Superior temporal gyrus (tissue), 1 donor: ENCODE data around the gene LIPC.

ENCODE experiments used
- DNase-seq: peaks from one replicate; pipeline ENCODE4 v3.0.0-alpha.2; 2016; ENCODE audit errors: extremely low spot score

LIPC gene

GRCh38 chr15:58436552-58436951 is 4.8 kb downstream of the LIPC start:
- DNase-seq, result no peak

- no peak for DNase-seq
These were observed 5.8 kb downstream of the LIPC start for GRCh38 chr15:58437531-58438105.

- DNase-seq, result no peak
These were observed 6.3 kb downstream of the LIPC start for GRCh38 chr15:58438111-58438510.

GRCh38 chr15:58438956-58439355 is 7.2 kb downstream of the LIPC start:
- no peak for DNase-seq

DNA sequence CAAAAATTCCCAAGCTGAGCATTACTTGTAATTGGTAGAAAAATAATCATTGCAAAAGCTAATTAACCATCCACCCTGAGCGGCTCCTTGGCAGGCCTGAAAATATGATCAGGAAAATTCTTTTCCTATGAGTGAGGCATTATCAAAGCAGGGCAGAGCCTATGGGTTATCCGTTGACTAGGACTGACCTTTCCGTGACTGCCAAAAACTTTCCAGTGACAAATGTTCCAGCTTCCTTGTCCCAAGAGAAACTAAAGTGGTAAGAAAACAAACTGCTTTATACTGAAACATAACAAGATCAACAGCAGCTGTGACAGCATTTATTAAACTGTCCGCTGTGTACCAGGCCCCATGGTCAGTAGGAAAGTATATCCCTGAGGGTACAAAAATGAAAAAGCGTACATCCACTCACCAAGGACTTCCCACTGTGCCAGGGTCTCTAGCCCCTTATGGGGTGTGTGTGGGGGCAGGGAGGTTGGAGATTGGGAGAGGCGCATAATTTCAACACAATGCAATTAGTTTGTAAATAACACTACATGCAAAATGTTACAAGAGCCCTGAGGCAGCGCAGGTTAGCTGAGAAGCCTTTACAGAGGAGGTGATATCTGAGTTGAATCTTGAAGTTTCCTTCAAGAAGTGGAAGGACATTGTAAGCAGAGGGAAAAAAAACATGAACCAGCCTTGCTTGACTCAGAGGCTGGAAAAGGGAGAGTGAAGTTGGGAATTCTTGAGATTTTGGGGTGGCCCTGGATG is 8.5 kb downstream of the LIPC start:
- DNase-seq, result no peak

DNA sequence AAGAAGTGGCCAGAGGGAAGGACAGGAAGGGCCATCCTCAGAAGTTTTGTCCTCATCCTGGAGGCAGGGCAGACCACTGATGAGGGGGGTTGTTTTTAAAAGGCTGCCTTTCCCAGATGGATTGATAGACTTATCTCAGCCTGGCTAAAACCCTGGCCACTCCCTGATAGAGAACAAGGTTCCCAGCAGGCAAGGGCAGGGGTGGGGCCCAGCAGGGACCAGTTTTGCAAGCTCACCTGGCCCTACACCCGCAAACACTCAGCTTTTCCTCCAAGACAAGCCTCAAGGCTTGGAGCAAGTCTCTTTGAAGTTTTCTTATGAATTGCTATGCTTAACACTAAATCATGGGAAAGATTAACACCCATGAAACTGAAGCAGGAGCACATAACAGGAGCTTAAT is 9.1 kb downstream of the LIPC start:
- DNase-seq, result no peak

DNA sequence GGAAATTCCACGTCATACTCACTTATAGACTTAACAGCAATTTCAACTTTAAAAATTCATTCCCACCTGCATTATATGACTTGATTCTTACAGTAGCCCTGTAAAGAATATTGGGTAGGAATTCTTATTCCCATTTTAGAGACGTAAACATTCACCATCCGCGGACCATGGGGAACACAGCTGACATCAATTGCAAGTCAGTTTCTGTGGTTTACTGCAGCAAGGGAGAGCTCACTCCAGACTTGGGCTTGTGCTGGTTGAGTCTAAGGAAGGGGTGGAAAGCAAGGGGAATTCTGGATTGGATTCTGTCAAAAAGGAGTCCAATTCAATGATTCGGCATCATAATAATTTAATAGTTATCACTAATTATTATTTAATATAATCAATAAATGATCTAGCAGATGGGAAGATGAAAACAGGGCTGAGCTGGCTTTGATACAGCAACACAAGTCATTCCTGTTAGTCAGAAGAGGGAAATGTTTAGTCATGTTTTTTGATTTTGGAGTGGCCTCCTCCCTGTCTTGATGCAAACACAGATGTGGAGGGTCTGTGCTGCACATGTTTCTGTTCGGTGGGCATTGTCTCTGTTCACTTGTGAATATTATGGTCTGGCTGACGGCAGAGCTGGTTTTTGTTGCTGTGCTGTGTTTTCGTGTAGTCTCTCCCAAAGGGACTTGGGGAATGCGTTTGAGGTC is 9.7 kb downstream of the LIPC start:
- no peak for DNase-seq

- no peak for DNase-seq
These were observed 10.3 kb downstream of the LIPC start for GRCh38 chr15:58442122-58442521.

- no peak for DNase-seq
These were observed 11.5 kb downstream of the LIPC start for GRCh38 chr15:58443308-58443707.

DNA sequence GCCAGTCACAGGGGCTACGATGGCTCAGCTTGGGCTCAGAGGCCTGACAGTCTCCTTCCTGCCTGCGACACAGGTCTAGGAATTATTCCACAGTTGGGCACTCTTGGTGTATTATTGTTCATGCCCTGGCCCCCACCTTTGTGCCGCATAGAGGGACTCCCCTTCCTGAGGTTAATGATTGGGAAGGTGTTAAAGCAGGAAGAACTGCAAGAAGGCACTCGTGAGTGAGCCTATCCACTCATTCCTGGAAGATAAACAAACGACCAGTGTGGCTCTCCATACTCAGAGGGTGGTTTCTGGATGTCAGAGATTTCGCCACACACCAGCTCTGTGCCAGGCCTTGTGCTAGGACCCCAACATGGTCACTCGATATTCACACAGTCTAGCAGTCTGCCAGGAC is 12.3 kb downstream of the LIPC start:
- DNase-seq, result no peak

- no peak for DNase-seq
These were observed 13.0 kb downstream of the LIPC start for GRCh38 chr15:58444658-58445332.

GRCh38 chr15:58445865-58446264 is 14.1 kb downstream of the LIPC start:
- DNase-seq, result no peak

DNA sequence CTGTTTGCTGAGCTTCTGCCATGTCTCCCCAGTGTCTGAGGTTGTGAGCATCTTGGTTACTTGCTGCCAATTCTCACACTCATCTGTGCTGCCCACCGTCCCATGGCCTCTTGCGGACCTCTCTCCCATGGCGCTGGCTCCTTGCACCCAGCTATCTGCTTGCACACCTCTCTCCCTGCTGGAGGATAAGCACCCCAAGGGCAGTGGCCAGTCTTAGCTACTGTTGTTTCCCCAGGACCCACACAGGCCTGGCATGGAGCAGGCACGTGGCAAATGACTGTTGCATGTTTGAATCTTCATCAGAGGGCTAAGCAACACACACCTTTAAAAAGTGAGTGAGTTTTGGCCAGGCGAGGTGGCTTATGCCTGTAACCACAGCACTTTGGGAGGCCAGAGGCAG is 14.7 kb downstream of the LIPC start:
- DNase-seq, result no peak

GRCh38 chr15:58447271-58448010 is 15.7 kb downstream of the LIPC start:
- no peak for DNase-seq

- DNase-seq, result no peak
These were observed 16.5 kb downstream of the LIPC start for GRCh38 chr15:58448331-58448730.

- DNase-seq, result no peak
These were observed 17.1 kb downstream of the LIPC start for GRCh38 chr15:58448906-58449305.

GRCh38 chr15:58451826-58452225 is 20.0 kb downstream of the LIPC start:
- DNase-seq, result no peak

DNA sequence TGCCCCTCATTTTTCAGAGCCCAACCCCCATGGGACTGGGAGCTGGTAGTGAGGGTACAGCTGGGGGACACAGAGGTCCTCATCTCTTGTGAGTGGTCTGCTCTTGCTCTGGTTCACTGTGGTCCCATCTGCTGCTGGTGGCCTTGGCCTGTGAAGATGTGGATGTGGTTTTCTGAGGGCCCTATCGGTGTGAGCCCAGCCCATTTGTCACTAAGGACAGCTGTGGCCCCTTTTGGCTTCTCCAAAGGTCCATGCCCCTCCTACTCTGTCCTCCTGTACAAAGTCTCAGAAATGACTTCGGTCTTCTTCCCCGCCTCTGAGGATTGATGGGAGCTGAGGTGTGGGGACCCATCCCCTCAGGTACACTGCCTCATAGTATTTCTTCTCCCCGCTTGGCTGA is 21.0 kb downstream of the LIPC start:
- DNase-seq, result no peak

DNA sequence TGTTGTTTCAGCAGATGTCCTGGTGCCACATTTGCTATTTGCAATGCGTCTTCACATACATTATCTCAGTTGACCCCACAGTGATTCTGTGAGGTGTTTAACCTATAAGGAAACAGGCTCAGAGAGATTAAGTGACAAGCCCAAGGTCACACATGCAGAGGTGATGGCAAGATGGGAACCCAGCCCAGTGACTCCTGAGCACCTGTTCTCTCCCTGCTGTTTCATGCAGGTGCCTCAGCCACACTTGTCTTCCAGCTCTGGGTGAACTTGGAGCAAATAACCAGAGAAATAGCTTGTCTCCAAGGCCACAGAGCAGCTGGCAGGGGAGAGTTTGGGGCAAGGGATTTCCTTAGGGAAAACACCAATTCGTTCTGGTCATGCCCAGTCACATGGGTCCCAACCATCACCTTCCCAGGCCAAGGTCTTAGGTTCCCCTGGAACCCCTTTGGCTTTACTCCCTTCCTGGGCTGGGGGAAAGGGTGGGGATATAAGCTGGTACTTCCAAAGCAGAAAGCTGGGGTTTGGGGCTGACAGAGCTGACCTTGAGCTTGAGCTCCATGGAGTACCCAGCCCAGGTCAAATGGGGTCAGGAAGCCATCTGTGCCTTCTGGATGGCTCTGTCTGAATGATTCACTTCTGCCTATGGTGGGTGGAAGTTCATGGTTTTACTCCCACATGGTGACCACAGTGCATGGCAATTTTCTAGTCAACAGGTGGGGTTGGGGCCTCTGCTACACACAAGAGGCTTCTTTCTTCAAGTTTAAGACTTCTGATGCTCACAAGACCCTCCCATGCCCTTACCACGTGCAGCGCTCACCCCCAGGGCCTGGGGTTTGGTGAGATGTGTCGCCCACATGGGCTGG is 22.4 kb downstream of the LIPC start:
- no peak for DNase-seq

GRCh38 chr15:58454950-58455401 is 23.2 kb downstream of the LIPC start:
- DNase-seq, result no peak

DNA sequence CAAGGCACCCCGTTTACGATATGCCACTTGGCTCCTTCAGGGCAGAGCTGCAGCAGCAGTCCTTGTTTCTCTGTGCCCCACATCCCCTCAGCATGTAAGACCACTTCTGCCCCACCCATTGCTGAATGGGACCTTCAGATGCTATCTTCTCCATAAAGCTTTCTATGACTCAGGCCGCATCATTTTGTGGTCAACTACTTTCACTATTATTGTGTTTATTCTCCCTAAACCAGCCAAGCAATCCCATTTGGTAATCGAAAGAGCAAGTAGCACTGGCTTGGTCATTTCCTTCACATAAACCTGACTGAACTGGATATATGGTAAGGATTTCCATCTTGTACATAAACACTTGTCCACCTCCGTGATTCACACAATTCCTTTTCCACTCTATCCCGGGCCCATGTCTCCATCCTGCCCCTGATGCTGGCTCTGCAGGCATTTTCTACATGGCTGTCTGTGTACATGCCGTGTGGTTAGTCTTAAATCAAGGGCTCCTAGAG is 25.7 kb downstream of the LIPC start:
- DNase-seq, result no peak
